C4-2B (cell line): ENCODE measurements around the gene OR11H7.

Experiments
- CTCF ChIP-seq: fragments of 450-650 bp; conservative IDR thresholded peaks from 2 replicates; pipeline ENCODE4 v1.5.1; 2017; ENCODE audit warnings: mild to moderate bottlenecking
- ZFX ChIP-seq: fragments of 450-650 bp; IDR thresholded peaks from 2 replicates; pipeline ENCODE4 v1.6.1; 2017

- TF ChIP-seq CTCF (no peak), ZFX (no peak)
These were observed 34.7 kb upstream of the OR11H7 start for GRCh38 chr14:20194101-20194500.
